Astrocyte (in vitro differentiated cells and primary cell): ENCODE data around the gene C4orf33. TPM values are rescaled to one million over a fixed set of nuclear protein-coding genes. Genes with fewer than 3 reads are reported as not detected.

Experiments used
- DNase-seq: peaks from one replicate; pipeline ENCODE4 v3.0.0-alpha.2; 2010; ENCODE audit warnings: low read depth
- FAIRE-seq: peaks from 2 replicates; lab custom pipeline; 2011; peaks lifted over from hg19 to GRCh38; lab: Jason Lieb, UNC
- H2AFZ ChIP-seq: 2 replicates; pipeline ENCODE4 v1.6.0; 2012; ENCODE audit warnings: low read depth, low read length, inconsistent platforms
- H3K27ac ChIP-seq: 2 replicates; pipeline ENCODE4 v1.5.1; 2011; ENCODE audit warnings: low read depth, low read length, inconsistent platforms
- H3K27me3 ChIP-seq: 2 replicates; pipeline ENCODE4 v1.6.0; 2011; ENCODE audit warnings: low read length, inconsistent platforms; ENCODE audit not compliant: insufficient read depth
- H3K36me3 ChIP-seq: 2 replicates; pipeline ENCODE4 v1.5.1; 2011; ENCODE audit warnings: low read length, inconsistent platforms; ENCODE audit not compliant: insufficient read depth
- H3K4me1 ChIP-seq: 2 replicates; pipeline ENCODE4 v1.5.1; 2011; ENCODE audit warnings: low read length, inconsistent platforms; ENCODE audit not compliant: insufficient read depth
- H3K4me2 ChIP-seq: 2 replicates; pipeline ENCODE4 v1.6.0; 2012; ENCODE audit warnings: low read length, inconsistent platforms
- H3K4me3 ChIP-seq: 2 replicates; pipeline ENCODE4 v1.5.1; 2011; ENCODE audit warnings: low read depth, mild to moderate bottlenecking, low read length, inconsistent platforms; ENCODE audit not compliant: insufficient read depth
- H3K79me2 ChIP-seq: 2 replicates; pipeline ENCODE4 v1.6.0; 2012; ENCODE audit warnings: mild to moderate bottlenecking, low read length, inconsistent platforms; ENCODE audit not compliant: insufficient read depth
- H3K9ac ChIP-seq: 2 replicates; pipeline ENCODE4 v1.6.0; 2012; ENCODE audit warnings: mild to moderate bottlenecking, low read length, inconsistent platforms
- H3K9me3 ChIP-seq: 2 replicates; pipeline ENCODE4 v1.5.1; 2012; ENCODE audit warnings: low read depth, mild to moderate bottlenecking, low read length, inconsistent platforms; ENCODE audit not compliant: insufficient read depth
- H4K20me1 ChIP-seq: 2 replicates; pipeline ENCODE4 v1.6.0; 2012; ENCODE audit warnings: low read length, inconsistent platforms; ENCODE audit not compliant: insufficient read depth
- H3K27ac Mint-ChIP-seq: one replicate; pipeline ENCODE4 v1.8.0; 2021; ENCODE audit warnings: mild to moderate bottlenecking, mixed read lengths; ENCODE audit not compliant: unreplicated experiment
- H3K27me3 Mint-ChIP-seq: one replicate; pipeline ENCODE4 v1.8.0; 2021; ENCODE audit warnings: low read depth, mixed read lengths; ENCODE audit not compliant: unreplicated experiment
- H3K36me3 Mint-ChIP-seq: one replicate; pipeline ENCODE4 v1.8.0; 2021; ENCODE audit warnings: low read depth, mixed read lengths; ENCODE audit not compliant: unreplicated experiment
- H3K4me1 Mint-ChIP-seq: one replicate; pipeline ENCODE4 v1.8.0; 2021; ENCODE audit warnings: low read depth, mixed read lengths; ENCODE audit not compliant: unreplicated experiment
- H3K4me3 Mint-ChIP-seq: one replicate; pipeline ENCODE4 v1.8.0; 2021; ENCODE audit warnings: mild to moderate bottlenecking, moderate library complexity, mixed read lengths; ENCODE audit not compliant: unreplicated experiment
- H3K9me3 Mint-ChIP-seq: one replicate; pipeline ENCODE4 v1.8.0; 2021; ENCODE audit warnings: mild to moderate bottlenecking, mixed read lengths; ENCODE audit not compliant: unreplicated experiment
- CTCF ChIP-seq: IDR thresholded peaks from 2 replicates; pipeline ENCODE4 v1.5.1; 2011; ENCODE audit warnings: low read depth, mild to moderate bottlenecking, inconsistent platforms, low read length, moderate library complexity; ENCODE audit not compliant: insufficient read depth
- EZH2 ChIP-seq: IDR thresholded peaks from 2 replicates; pipeline ENCODE4 v1.6.1; 2012; ENCODE audit warnings: mild to moderate bottlenecking, low read length, inconsistent platforms; ENCODE audit not compliant: insufficient read depth
- total RNA-seq: library from RNA; stranded (reverse); gene quantifications from 2 replicates; pipeline ENCODE4 v1.2.1, GENCODE V29; 2021

C4orf33 gene
- total RNA-seq, 1 donor from 2014 or later: 10.6 TPM

- no peak overlapping the region for H3K9ac ChIP-seq
- no peaks in the 10 kb centered on the region for H4K20me1 ChIP-seq
- H3K4me2 ChIP-seq: no peak overlapping the region
- DNase-seq: no peak
- TF ChIP-seq CTCF (no peak), EZH2 (no peak)
- no peaks in the 10 kb centered on the region for H3K9me3 ChIP-seq
- no peaks in the 10 kb centered on the region for H3K36me3 ChIP-seq
- no peak for FAIRE-seq
- no peaks in the 10 kb centered on the region for H3K27me3 Mint-ChIP-seq
- no peak overlapping the region for H3K4me3 ChIP-seq
- H3K27ac ChIP-seq: no peak overlapping the region
- no peaks in the 10 kb centered on the region for H3K9me3 Mint-ChIP-seq
- H2AFZ ChIP-seq: no peak overlapping the region
- H3K79me2 ChIP-seq: no peaks in the 10 kb centered on the region
- H3K27ac Mint-ChIP-seq: no peak overlapping the region
- no peak overlapping the region for H3K4me3 Mint-ChIP-seq
- H3K27me3 ChIP-seq: no peaks in the 10 kb centered on the region
- peaks cover 5% of the 10 kb centered on the region for H3K36me3 Mint-ChIP-seq
- no peaks in the 10 kb centered on the region for H3K4me1 Mint-ChIP-seq
- H3K4me1 ChIP-seq: no peaks in the 10 kb centered on the region
Measured at GRCh38 chr4:129109965-129110824, 14.2 kb downstream of the C4orf33 start.

GRCh38 chr4:129110931-129111330 lies 15.0 kb downstream of the C4orf33 start:
- no peak overlapping the region for H3K27ac ChIP-seq
- H3K36me3 ChIP-seq: no peaks in the 10 kb centered on the region
- no peak overlapping the region for H3K4me2 ChIP-seq
- H2AFZ ChIP-seq: no peak overlapping the region
- H3K4me3 Mint-ChIP-seq: no peak overlapping the region
- H3K27me3 ChIP-seq: no peaks in the 10 kb centered on the region
- H3K4me1 Mint-ChIP-seq: no peaks in the 10 kb centered on the region
- no peak overlapping the region for H3K4me3 ChIP-seq
- no peaks in the 10 kb centered on the region for H3K9me3 Mint-ChIP-seq
- no peak overlapping the region for H3K27ac Mint-ChIP-seq
- H3K9ac ChIP-seq: no peak overlapping the region
- no peaks in the 10 kb centered on the region for H3K4me1 ChIP-seq
- H3K36me3 Mint-ChIP-seq: peaks cover 5% of the 10 kb centered on the region
- H3K27me3 Mint-ChIP-seq: no peaks in the 10 kb centered on the region
- DNase-seq (no peak), FAIRE-seq (no peak)
- TF ChIP-seq EZH2 (no peak), CTCF (no peak)
- no peaks in the 10 kb centered on the region for H4K20me1 ChIP-seq
- no peaks in the 10 kb centered on the region for H3K79me2 ChIP-seq
- no peaks in the 10 kb centered on the region for H3K9me3 ChIP-seq

- no peak overlapping the region for H3K9ac ChIP-seq
Measured at GRCh38 chr4:129111919-129112318, 16.0 kb downstream of the C4orf33 start.

More at GRCh38 chr4:129111919-129112318, 16.0 kb downstream of the C4orf33 start:
- no peaks in the 10 kb centered on the region for H3K4me1 Mint-ChIP-seq
- Histone ChIP-seq H3K27ac (no peak overlapping the region), H3K36me3 (no peaks in the 10 kb centered on the region), H3K79me2 (no peaks in the 10 kb centered on the region), H3K4me2 (no peak overlapping the region), H3K9me3 (no peaks in the 10 kb centered on the region), H4K20me1 (no peaks in the 10 kb centered on the region), H3K4me1 (no peaks in the 10 kb centered on the region), H3K4me3 (no peak overlapping the region), H2AFZ (no peak overlapping the region), H3K27me3 (no peaks in the 10 kb centered on the region)
- H3K36me3 Mint-ChIP-seq: peaks cover 5% of the 10 kb centered on the region
- no peaks in the 10 kb centered on the region for H3K9me3 Mint-ChIP-seq
- H3K4me3 Mint-ChIP-seq: no peak overlapping the region
- no peak for FAIRE-seq
- TF ChIP-seq CTCF (no peak), EZH2 (no peak)
- H3K27me3 Mint-ChIP-seq: no peaks in the 10 kb centered on the region
- no peak overlapping the region for H3K27ac Mint-ChIP-seq
- DNase-seq: no peak
